Esophagus (tissue), 2 donors: ENCODE measurements around the gene CNNM4. TPM values are rescaled to one million over a fixed set of nuclear protein-coding genes. Genes with fewer than 3 reads are reported as not detected.

Experiments
- H3K27ac ChIP-seq, 2 donors: one replicate each; pipeline ENCODE4 v1.5.1; 2013; ENCODE audit warnings: low read depth in 2 of 2, mild to moderate bottlenecking in 2 of 2, inconsistent platforms in 1 of 2, low read length in 1 of 2, moderate library complexity in 1 of 2
- H3K27me3 ChIP-seq, 2 donors: one replicate each; pipeline ENCODE4 v1.6.1; 2013; ENCODE audit warnings: low read length in 2 of 2, control low read depth in 1 of 2, mild to moderate bottlenecking in 1 of 2; ENCODE audit not compliant: insufficient read depth in 2 of 2, control insufficient read depth in 1 of 2
- H3K36me3 ChIP-seq, 2 donors: one replicate each; pipeline ENCODE4 v1.6.1; 2013; ENCODE audit warnings: low read length in 1 of 2; ENCODE audit not compliant: control insufficient read depth in 2 of 2, insufficient read depth in 2 of 2
- H3K4me1 ChIP-seq, 2 donors: one replicate each; pipeline ENCODE4 v1.6.1; 2013; ENCODE audit warnings: low read length in 1 of 2; ENCODE audit not compliant: control insufficient read depth in 2 of 2, insufficient read depth in 2 of 2
- H3K4me3 ChIP-seq, 2 donors: one replicate each; pipeline ENCODE4 v1.5.1; 2013; ENCODE audit warnings: low read length in 2 of 2, mild to moderate bottlenecking in 2 of 2, low read depth in 1 of 2, moderate library complexity in 1 of 2
- H3K9me3 ChIP-seq, 2 donors: one replicate each; pipeline ENCODE4 v1.6.1; 2013; ENCODE audit warnings: mild to moderate bottlenecking in 2 of 2, low read depth in 1 of 2, low read length in 1 of 2, moderate library complexity in 1 of 2; ENCODE audit not compliant: control insufficient read depth in 2 of 2, insufficient read depth in 1 of 2
- WGBS, 2 donors: extraction: QIAGEN DNeasy Blood & Tissue Kit; methylation state at CpG; one replicate each; pipeline ENCODE4 v1.1.7; 2013; 5-methylcytosine and 5-hydroxymethylcytosine counted together
- polyA plus RNA-seq, 2 donors: library from polyadenylated mRNA; stranded (reverse); fragments of 200-250 nt; gene quantifications; one replicate each; pipeline ENCODE4 v1.2.3, GENCODE V29; 2013
- donor health status: healthy with polysubstance abuse.
- donor health status: Bipolar disorder and iron deficiency.

Gene CNNM4
- polyA plus RNA-seq, 2 donors: 3.2 to 5.0 TPM

GRCh38 chr2:96756788-96757476 is 3.8 kb upstream of the CNNM4 start:
- no peak overlapping the region for H3K4me3 ChIP-seq
- no peak overlapping the region for H3K27ac ChIP-seq
- no peaks in the 10 kb centered on the region for H3K9me3 ChIP-seq
- no peaks in the 10 kb centered on the region for H3K27me3 ChIP-seq
- no peaks in the 10 kb centered on the region for H3K36me3 ChIP-seq
- peaks cover 7 to 15% of the 10 kb centered on the region in 2 donors for H3K4me1 ChIP-seq
- WGBS, 2 donors: 87% methylated on average over 5 of the region's 5 CpGs

DNA sequence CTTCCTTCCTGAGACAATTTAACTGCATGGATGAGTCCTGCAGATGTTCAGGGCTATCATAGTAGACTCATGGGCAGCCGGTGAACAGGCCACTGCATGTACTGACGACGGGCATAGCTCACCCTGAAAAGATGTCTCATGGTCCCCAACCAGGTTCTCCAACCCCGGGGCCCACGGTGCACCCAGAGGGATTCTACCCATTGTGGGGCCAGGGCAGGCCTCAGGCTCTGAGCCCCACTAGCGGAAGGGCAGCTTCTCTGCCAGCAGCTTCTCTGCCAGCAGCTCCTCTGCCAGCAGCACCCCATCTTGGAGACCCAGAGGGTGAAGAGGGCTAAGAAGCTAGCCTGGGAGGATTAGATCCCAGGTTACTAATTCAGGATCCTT is 3.2 kb upstream of the CNNM4 start:
- H3K4me1 ChIP-seq: peaks cover 7 to 18% of the 10 kb centered on the region in 2 donors
- no peaks in the 10 kb centered on the region for H3K27me3 ChIP-seq
- no peak overlapping the region for H3K4me3 ChIP-seq
- 69 to 75% methylated on average over 6 of the region's 6 CpGs for WGBS, 2 donors
- no peaks in the 10 kb centered on the region for H3K36me3 ChIP-seq
- no peaks in the 10 kb centered on the region for H3K9me3 ChIP-seq
- H3K27ac ChIP-seq: no peak overlapping the region

DNA sequence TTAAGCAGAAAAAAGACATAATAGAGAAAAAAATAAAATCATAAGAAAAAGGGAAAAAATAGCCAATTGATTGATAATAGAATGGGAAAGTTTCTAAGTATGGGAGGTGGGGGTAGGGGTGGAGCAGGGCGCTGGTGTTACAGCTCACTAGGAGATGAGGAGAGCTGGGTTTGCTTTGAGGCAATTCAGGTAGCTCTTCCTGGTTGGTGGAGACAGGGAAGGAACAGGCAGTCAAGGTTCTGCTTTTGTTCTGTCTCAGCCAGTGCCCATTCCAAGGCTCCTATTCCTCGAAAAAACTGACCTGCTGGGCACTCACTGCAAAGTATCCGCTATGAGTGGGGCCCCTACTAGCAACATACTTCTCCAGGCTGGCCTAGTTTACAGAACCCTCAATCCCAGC is 1.7 kb upstream of the CNNM4 start:
- peak overlapping the region in 1 of 2 donors; percentile 36 for H3K27ac ChIP-seq

GRCh38 chr2:96759548-96759947 is 1.2 kb upstream of the CNNM4 start:
- Histone ChIP-seq H3K36me3 (no peaks in the 10 kb centered on the region), H3K4me3 (no peak overlapping the region), H3K9me3 (no peaks in the 10 kb centered on the region), H3K27me3 (no peaks in the 10 kb centered on the region), H3K4me1 (peaks cover 19 to 37% of the 10 kb centered on the region in 2 donors), H3K27ac (peak overlapping the region in 1 of 2 donors; percentile 36)
- 92 to 94% methylated on average over 4 of the region's 4 CpGs for WGBS, 2 donors

More for the DNA sequence above, 1.7 kb upstream of the CNNM4 start:
- Histone ChIP-seq H3K36me3 (no peaks in the 10 kb centered on the region), H3K27me3 (no peaks in the 10 kb centered on the region), H3K9me3 (no peaks in the 10 kb centered on the region), H3K4me3 (no peak overlapping the region), H3K4me1 (peaks cover 15 to 32% of the 10 kb centered on the region in 2 donors)
- 82 to 92% methylated on average over 3 of the region's 3 CpGs for WGBS, 2 donors

DNA sequence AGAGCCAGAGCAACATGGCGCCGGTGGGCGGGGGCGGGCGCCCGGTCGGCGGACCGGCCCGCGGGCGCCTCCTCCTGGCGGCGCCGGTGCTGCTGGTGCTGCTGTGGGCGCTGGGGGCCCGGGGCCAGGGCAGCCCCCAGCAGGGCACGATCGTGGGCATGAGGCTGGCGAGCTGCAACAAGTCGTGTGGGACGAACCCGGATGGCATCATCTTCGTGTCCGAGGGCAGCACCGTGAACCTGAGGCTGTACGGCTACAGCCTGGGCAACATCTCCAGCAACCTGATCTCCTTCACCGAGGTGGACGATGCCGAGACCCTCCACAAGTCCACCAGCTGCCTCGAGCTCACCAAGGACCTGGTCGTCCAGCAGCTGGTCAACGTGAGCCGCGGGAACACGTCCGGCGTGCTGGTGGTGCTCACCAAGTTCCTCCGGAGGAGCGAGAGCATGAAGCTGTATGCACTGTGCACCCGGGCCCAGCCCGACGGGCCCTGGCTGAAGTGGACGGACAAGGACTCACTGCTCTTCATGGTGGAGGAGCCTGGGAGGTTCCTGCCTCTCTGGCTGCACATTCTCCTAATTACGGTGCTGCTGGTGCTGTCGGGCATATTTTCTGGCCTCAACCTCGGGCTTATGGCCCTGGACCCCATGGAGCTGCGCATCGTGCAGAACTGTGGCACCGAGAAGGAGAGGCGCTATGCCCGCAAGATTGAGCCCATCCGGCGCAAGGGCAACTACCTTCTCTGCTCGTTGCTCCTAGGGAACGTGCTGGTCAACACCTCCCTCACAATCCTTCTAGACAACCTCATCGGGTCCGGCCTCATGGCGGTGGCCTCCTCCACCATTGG is 507 bp downstream of the CNNM4 start:
- peak overlapping the region; percentile 78 to 85 for H3K27ac ChIP-seq
- H3K9me3 ChIP-seq: no peaks in the 10 kb centered on the region
- peak overlapping the region; percentile 65 to 78 for H3K4me3 ChIP-seq
- WGBS, 2 donors: 24 to 25% methylated on average over 52 to 59 of the region's 59 CpGs
- H3K27me3 ChIP-seq: no peaks in the 10 kb centered on the region
- H3K4me1 ChIP-seq: peaks cover 19 to 37% of the 10 kb centered on the region in 2 donors
- peaks cover 0 to under 1% of the 10 kb centered on the region in 2 donors for H3K36me3 ChIP-seq

DNA sequence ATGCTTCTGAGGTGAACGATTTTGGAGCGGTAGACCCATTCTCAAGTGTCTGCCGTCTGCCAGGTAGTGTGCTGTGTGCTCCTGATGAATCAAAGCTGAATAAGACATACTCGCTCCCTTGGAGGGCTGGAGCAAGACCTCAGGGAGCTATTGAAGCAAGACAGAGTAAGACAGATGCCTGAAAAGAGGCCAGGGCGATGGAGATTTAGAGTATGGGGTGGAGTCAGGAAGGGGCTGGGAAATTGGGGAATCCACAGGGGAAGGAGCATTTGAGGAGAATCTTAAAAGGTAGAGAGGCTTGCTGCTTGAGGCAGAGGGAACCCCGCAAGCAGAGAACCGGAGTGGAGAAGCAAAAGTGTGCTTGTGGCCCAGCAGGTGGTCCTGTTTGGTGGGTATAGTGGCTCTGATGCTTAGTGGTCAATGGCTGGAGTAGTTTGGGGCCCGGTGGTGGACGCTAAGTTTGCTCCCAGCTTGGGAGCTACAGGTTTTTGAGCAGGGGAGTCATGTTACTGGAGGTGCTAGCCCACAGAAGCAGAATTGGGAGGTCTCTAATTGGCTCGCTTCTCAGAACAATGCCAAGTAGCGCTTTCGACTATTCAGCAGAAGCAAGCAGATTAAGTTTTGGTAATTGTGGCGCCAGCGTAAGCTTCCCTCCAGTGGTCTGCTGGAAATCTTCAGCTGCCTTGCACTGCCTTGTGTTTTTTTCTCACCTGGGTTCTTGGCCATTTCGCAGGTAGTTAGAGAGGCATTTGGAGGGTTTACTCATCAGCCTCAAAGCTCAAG is 2.0 kb downstream of the CNNM4 start:
- WGBS, 2 donors: 20 to 22% methylated on average over 15 of the region's 15 CpGs
- H3K9me3 ChIP-seq: no peaks in the 10 kb centered on the region
- H3K4me1 ChIP-seq: peaks cover 19 to 41% of the 10 kb centered on the region in 2 donors
- peak overlapping the region; percentile 65 to 78 for H3K4me3 ChIP-seq
- H3K27ac ChIP-seq: peak overlapping the region; percentile 12 to 42
- H3K36me3 ChIP-seq: peaks cover 3 to 7% of the 10 kb centered on the region in 2 donors
- H3K27me3 ChIP-seq: no peaks in the 10 kb centered on the region

DNA sequence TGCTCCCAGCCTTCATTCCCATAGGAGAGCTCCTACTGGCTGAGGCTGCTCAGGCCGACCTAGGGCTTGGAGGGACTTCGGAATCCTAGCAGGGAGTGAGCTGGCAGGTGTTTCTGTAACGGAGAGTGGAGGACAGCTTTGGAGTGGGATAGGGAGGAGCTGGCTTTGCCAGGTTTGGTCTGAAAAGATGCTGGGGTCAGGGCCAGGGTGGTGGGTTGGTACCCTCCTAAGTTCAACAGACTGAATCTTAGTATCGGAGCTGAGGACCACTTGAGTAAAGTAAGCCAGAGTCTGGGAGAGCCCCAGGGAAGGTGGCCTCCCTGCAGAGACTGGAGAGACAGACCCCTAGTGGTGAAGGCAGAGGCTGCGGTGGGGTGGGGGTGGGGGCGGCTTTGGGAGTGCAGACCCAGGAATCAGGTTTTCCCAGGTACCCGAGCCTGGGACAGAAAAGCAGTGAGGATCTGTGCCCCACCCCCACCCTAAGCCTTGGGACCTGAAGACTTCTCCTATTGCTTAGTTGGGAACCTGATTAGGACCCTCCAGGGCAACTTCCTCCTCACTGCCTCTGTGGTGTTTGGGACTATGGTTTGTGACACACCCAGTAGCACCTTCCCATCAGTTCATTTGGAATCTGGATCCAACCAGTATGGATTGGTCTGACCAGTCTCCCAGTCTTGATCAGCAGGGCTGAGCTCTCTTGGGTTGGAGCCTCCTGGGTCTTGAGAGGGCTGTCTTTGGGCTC is 3.0 kb downstream of the CNNM4 start:
- Histone ChIP-seq H3K27me3 (no peaks in the 10 kb centered on the region), H3K36me3 (peaks cover 3 to 7% of the 10 kb centered on the region in 2 donors), H3K9me3 (no peaks in the 10 kb centered on the region), H3K27ac (peak overlapping the region; percentile 45 to 62), H3K4me3 (peak overlapping the region; percentile 49 to 65), H3K4me1 (peaks cover 19 to 43% of the 10 kb centered on the region in 2 donors)
- WGBS, 2 donors: 17 to 25% methylated on average over 7 of the region's 7 CpGs

- H3K27me3 ChIP-seq: no peaks in the 10 kb centered on the region
- peaks cover 3 to 7% of the 10 kb centered on the region in 2 donors for H3K36me3 ChIP-seq
- H3K27ac ChIP-seq: peak overlapping the region; percentile 45 to 62
- WGBS, 2 donors: 34 to 35% methylated on average over 8 of the region's 8 CpGs
- peak overlapping the region; percentile 49 to 65 for H3K4me3 ChIP-seq
- H3K9me3 ChIP-seq: no peaks in the 10 kb centered on the region
- H3K4me1 ChIP-seq: peaks cover 19 to 44% of the 10 kb centered on the region in 2 donors
These were observed 3.5 kb downstream of the CNNM4 start for GRCh38 chr2:96764253-96764637.
